ENCODE data around the gene TPPP. TPM values are rescaled to one million over a fixed set of nuclear protein-coding genes. Genes with fewer than 3 reads are reported as not detected.

The TPPP gene
- polyA plus RNA-seq, 1 donor (not counting 4 experiments of a cell fraction or from before 2014, with no cell fraction given): 0.88 TPM

- Histone ChIP-seq H3K9me1 (ENCODE audit: control insufficient read depth, extremely low read depth, insufficient read depth, low read length) (no peaks in the 10 kb centered on the region), H2AFZ (ENCODE audit: control insufficient read depth, low read length) (no peak overlapping the region), H3K27ac (ENCODE audit: control insufficient read depth, insufficient read depth, low read length) (no peak overlapping the region), H4K20me1 (ENCODE audit: control insufficient read depth, extremely low read depth, insufficient read depth, low read length) (peaks cover 3% of the 10 kb centered on the region), H3K4me2 (ENCODE audit: control insufficient read depth, extremely low read depth, insufficient read depth, low read depth, low read length) (peak overlapping the region; percentile 29), H3K9ac (ENCODE audit: control insufficient read depth, extremely low read depth, insufficient read depth, low read length) (peak overlapping the region; percentile 66), H3K79me2 (ENCODE audit: control insufficient read depth, insufficient read depth, low read length) (no peaks in the 10 kb centered on the region), H3K36me3 (ENCODE audit: control insufficient read depth in 2 of 2, extremely low read depth in 1 of 2, insufficient read depth in 2 of 2, low read length in 2 of 2) (peaks cover 2 to 5% of the 10 kb centered on the region in 2 experiments), H3K9me3 (ENCODE audit: control insufficient read depth, low read depth, low read length) (no peaks in the 10 kb centered on the region), H3K27me3 (ENCODE audit: control insufficient read depth, extremely low read depth, insufficient read depth, low read length) (peaks cover 29% of the 10 kb centered on the region), H3K4me3 (ENCODE audit: control insufficient read depth in 2 of 3, extremely low read depth in 1 of 3, insufficient read depth in 2 of 3, low read depth in 1 of 3, low read length in 3 of 3) (no peak overlapping the region), H3K4me1 (ENCODE audit: control insufficient read depth, extremely low read depth, insufficient read depth, low read length) (peaks cover 13% of the 10 kb centered on the region)
- TF ChIP-seq CTCF (optimal IDR thresholded peaks at IDR 0.05 in 1 of 3, IDR thresholded peaks at IDR 0.05 in 1 of 3, conservative IDR thresholded peaks at IDR 0.05 in 1 of 3; ENCODE audit: extremely low read depth in 1 of 3, insufficient read depth in 2 of 3, low read length in 3 of 3) (no peak), EZH2 (IDR thresholded peaks at IDR 0.05; ENCODE audit: low read length) (no peak)
- no peak for DNase-seq (ENCODE audit: low read depth, low spot score)
- no peak for FAIRE-seq
- dilution Hi-C loops (cut with MboI; ENCODE audit: extremely low pct_ligation_motif_present, low sequenced_read_pairs): no loop called here
These were observed 20.6 kb downstream of the TPPP start for GRCh38 chr5:672329-673160.

DNA sequence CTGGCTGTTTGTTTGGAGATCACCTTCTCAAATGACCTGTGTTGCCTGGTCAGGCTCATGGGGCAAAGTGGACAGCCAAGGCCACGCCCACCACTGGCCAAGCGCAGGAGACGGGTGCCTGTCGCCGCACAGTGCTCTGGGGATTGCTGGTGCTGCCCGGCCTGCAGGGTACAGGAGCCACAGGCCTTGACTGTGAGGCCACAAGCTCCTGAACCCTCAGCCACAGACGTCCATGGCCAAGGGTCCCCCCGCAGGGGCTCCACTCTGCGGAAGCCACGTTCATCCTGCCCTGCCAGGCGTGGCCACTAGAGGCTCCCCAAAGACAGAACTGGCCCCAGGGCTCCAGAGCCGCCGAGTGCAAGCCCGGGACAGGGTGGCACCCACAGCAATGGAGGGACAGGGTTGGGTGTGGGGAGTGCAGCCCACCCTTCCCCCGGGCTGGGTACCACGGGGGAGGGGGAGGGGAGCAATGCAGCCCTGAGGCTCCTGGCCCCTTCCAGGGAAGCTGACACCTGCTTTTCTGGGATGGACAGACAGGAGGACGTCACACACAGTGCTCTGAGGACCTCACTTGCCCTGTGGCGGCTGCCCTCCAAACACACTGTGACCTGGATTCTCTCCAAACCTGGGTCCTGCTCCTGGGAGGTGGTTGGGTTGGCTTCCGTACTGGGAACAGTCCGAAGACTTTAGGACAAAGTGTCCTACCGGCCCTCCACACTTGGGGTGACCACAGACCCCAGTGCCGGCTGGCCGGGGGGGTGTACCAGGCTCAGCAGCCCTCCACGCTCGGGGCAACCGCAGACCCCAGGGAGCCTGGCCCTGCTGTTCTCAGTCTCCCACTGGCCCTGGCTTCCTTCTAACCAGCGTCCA lies 21.5 kb downstream of the TPPP start:
- Histone ChIP-seq H3K4me3 (ENCODE audit: control insufficient read depth in 2 of 3, extremely low read depth in 1 of 3, insufficient read depth in 2 of 3, low read depth in 1 of 3, low read length in 3 of 3) (no peak overlapping the region), H3K9me3 (ENCODE audit: control insufficient read depth, low read depth, low read length) (no peaks in the 10 kb centered on the region), H3K27ac (ENCODE audit: control insufficient read depth, insufficient read depth, low read length) (no peak overlapping the region), H2AFZ (ENCODE audit: control insufficient read depth, low read length) (no peak overlapping the region), H3K36me3 (ENCODE audit: control insufficient read depth in 2 of 2, extremely low read depth in 1 of 2, insufficient read depth in 2 of 2, low read length in 2 of 2) (peaks cover 2 to 5% of the 10 kb centered on the region in 2 experiments), H3K4me1 (ENCODE audit: control insufficient read depth, extremely low read depth, insufficient read depth, low read length) (peaks cover 13% of the 10 kb centered on the region), H3K4me2 (ENCODE audit: control insufficient read depth, extremely low read depth, insufficient read depth, low read depth, low read length) (no peak overlapping the region), H3K27me3 (ENCODE audit: control insufficient read depth, extremely low read depth, insufficient read depth, low read length) (peaks cover 29% of the 10 kb centered on the region), H4K20me1 (ENCODE audit: control insufficient read depth, extremely low read depth, insufficient read depth, low read length) (peaks cover 3% of the 10 kb centered on the region), H3K9ac (ENCODE audit: control insufficient read depth, extremely low read depth, insufficient read depth, low read length) (peak overlapping the region; percentile 66), H3K79me2 (ENCODE audit: control insufficient read depth, insufficient read depth, low read length) (no peaks in the 10 kb centered on the region), H3K9me1 (ENCODE audit: control insufficient read depth, extremely low read depth, insufficient read depth, low read length) (no peaks in the 10 kb centered on the region)
- DNase-seq (ENCODE audit: low read depth, low spot score) (no peak), FAIRE-seq (no peak)
- dilution Hi-C loops (cut with MboI; ENCODE audit: extremely low pct_ligation_motif_present, low sequenced_read_pairs): no loop called here
- TF ChIP-seq CTCF (optimal IDR thresholded peaks at IDR 0.05 in 1 of 3, IDR thresholded peaks at IDR 0.05 in 1 of 3, conservative IDR thresholded peaks at IDR 0.05 in 1 of 3; ENCODE audit: extremely low read depth in 1 of 3, insufficient read depth in 2 of 3, low read length in 3 of 3): peak in 2 of 3 experiments; percentile 84 to 97
- TF ChIP-seq EZH2 (IDR thresholded peaks at IDR 0.05; ENCODE audit: low read length): no peak

Measured in keratinocyte (primary cell).